Spleen (tissue), 11 donors: ENCODE results near the gene ASMT. TPM values are rescaled to one million over a fixed set of nuclear protein-coding genes. Genes with fewer than 3 reads are reported as not detected.
A peak's percentile ranks its signal among the peaks of the same experiment; 100 is the strongest.

Experiments used
- DNase-seq: peaks from one replicate; pipeline ENCODE4 v3.0.0-alpha.2; 2020
- H3K27ac ChIP-seq, 8 donors: fragments of 200-600 bp; sonication (generic) in 7 of 8; 1 replicate in 4 of 8; 2 replicates in 4 of 8; pipeline versions ENCODE4 v1.5.0 to v1.8.0; 2016 to 2021; ENCODE audit warnings: inconsistent platforms in 4 of 8, mild to moderate bottlenecking in 4 of 8, moderate library complexity in 1 of 8
- H3K27me3 ChIP-seq, 7 donors: fragments of 200-600 bp; sonication (generic) in 6 of 7; replicated peaks in 1 of 7; 1 replicate in 4 of 7; 2 replicates in 3 of 7; pipeline versions ENCODE4 v1.5.0 to v1.8.0; 2016 to 2021; ENCODE audit warnings: inconsistent platforms in 3 of 7, mild to moderate bottlenecking in 1 of 7
- H3K36me3 ChIP-seq, 6 donors: fragments of 200-600 bp; sonication (generic) in 5 of 6; 1 replicate in 4 of 6; 2 replicates in 2 of 6; pipeline versions ENCODE4 v1.5.0 to v1.8.0; 2016 to 2021; ENCODE audit warnings: inconsistent platforms in 2 of 6
- H3K4me1 ChIP-seq, 6 donors: fragments of 200-600 bp; sonication (generic) in 5 of 6; 1 replicate in 3 of 6; 2 replicates in 3 of 6; pipeline versions ENCODE4 v1.5.0 to v1.8.0; 2016 to 2021; ENCODE audit warnings: inconsistent platforms in 3 of 6
- H3K4me3 ChIP-seq, 8 donors: fragments of 200-600 bp; sonication (generic) in 7 of 8; 1 replicate in 4 of 8; 2 replicates in 4 of 8; pipeline versions ENCODE4 v1.5.0 to v1.8.0; 2016 to 2021; ENCODE audit warnings: inconsistent platforms in 4 of 8, mild to moderate bottlenecking in 4 of 8, moderate library complexity in 2 of 8
- H3K9me3 ChIP-seq, 8 donors: fragments of 200-600 bp; sonication (generic) in 7 of 8; 1 replicate in 4 of 8; 2 replicates in 4 of 8; pipeline versions ENCODE4 v1.5.0 to v1.8.0; 2016 to 2021; ENCODE audit warnings: inconsistent platforms in 4 of 8
- POLR2A ChIP-seq, 3 donors: fragments of 450-650 bp; IDR thresholded peaks; one replicate each; pipeline ENCODE4 v1.5.1; 2017; ENCODE audit warnings: antibody characterized with exemption in 3 of 3, mild to moderate bottlenecking in 1 of 3
- POLR2AphosphoS5 ChIP-seq, 3 donors: sonication (generic); formaldehyde crosslinking; IDR thresholded peaks; one replicate each; pipeline ENCODE4 v1.5.1; 2017; ENCODE audit warnings: antibody characterized with exemption in 3 of 3
- WGBS, 5 donors: extraction: QIAGEN DNeasy Blood & Tissue Kit in 3 of 5; methylation state at CpG; one replicate each; pipeline versions ENCODE4 v1.1.5 to v1.1.7; 2013 to 2018; 5-methylcytosine and 5-hydroxymethylcytosine counted together
- intact Hi-C: fragments of 100-400 bp; cut with DNase I; formaldehyde crosslinking; loops from one replicate; pipeline ENCODE4 v1.15.0; 2023; ENCODE audit warnings: low total_unique reads
- polyA plus RNA-seq, 3 donors: library from polyadenylated mRNA; stranded (reverse); fragments of 200-250 nt; gene quantifications; one replicate each; pipeline ENCODE4 v1.2.1, GENCODE V29; 2013
- total RNA-seq, 7 donors: library from RNA; depleted of rRNA in 3 of 7; stranded (reverse); fragments of >200 nt in 3 of 7; fragmentation: NEBNext Ultra II Directional in 4 of 7; extraction: Animal tissue kit (Norgen Biotek cat#: 25700) in 4 of 7; gene quantifications; one replicate each; pipeline versions ENCODE4 v1.1.0 to v1.2.1, GENCODE V29; 2016 to 2021
- TF ChIP-seq, protein P1 (sequence below), 11 experiments: fragments of 200-600 bp in 7 of 11; fragments of 450-650 bp in 4 of 11; sonication (generic) in 4 of 11; IDR thresholded peaks in 8 of 11; conservative IDR thresholded peaks in 3 of 11; 1 replicate in 7 of 11; 2 replicates in 4 of 11; pipeline versions ENCODE4 v1.4.0 to v1.8.0; 2016 to 2021; ENCODE audit warnings: antibody characterized with exemption in 11 of 11, inconsistent platforms in 4 of 11, mild to moderate bottlenecking in 1 of 11
- donor health status: healthy with polysubstance abuse.
- donor health status: DM: no; HTN: no; CAD: no; lungs with moderate emphysema.
- donor health status: DM: no; HTN: no; CAD: no.
- donor health status: Bipolar disorder and iron deficiency.
- donor health status: healthy.
- donor health status: DM: no; HTN: no; CAD: no.
- donor health status: DM: yes; HTN: yes; CAD: no.

ASMT gene
- total and polyA plus RNA-seq, 10 donors: 0.11 to 9.6 (median 0.59) TPM; not detected in 2

DNA sequence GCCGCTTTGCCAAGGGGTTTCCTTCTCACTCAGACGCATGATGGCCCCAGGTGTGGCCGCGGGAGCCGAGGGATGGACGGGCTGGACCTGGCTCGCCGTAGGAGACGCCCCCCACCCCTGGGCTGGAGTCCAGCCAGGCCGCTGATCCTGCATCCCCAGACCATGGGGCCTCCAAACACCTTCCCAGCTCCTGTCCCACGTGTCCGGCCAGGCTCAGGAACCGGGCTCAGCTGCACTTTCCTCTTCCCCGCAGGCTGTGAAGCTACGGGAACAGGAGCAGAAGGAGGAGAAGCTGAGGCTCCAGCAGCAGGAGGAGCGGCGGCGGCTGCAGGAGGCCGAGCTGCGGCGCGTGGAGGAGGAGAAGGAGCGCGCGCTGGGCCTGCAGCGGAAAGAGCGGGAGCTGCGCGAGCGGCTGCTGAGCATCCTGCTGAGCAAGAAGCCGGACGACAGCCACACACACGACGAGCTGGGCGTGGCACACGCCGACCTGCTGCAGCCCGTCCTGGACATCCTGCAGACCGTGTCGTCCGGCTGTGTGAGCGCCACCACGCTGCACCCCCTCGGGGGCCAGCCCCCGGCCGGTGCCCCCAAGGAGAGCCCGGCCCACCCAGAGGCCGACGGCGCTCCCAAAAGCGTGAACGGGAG lies 14.3 kb upstream of the ASMT start:
- Histone ChIP-seq H3K27me3 (no peaks in the 10 kb centered on the region), H3K36me3 (peaks cover 2 to 98% (median 83%) of the 10 kb centered on the region in 6 donors), H3K4me1 (peaks cover 0 to 29% (median 7%) of the 10 kb centered on the region in 6 donors), H3K27ac (no peak overlapping the region), H3K9me3 (peaks cover 0 to 10% (median 0%) of the 10 kb centered on the region in 8 donors), H3K4me3 (no peak overlapping the region)
- DNase-seq: peak; percentile 66
- intact Hi-C loops: no loop called here
- 95 to 99% (median 97%) methylated on average over 29 to 52 of the region's 52 CpGs for WGBS, 5 donors
- TF ChIP-seq POLR2AphosphoS5 (IDR thresholded peaks at IDR 0.05) (peak in 1 of 3 donors; percentile 27), POLR2A (IDR thresholded peaks at IDR 0.05) (no peak)
- TF ChIP-seq, protein P1, sequence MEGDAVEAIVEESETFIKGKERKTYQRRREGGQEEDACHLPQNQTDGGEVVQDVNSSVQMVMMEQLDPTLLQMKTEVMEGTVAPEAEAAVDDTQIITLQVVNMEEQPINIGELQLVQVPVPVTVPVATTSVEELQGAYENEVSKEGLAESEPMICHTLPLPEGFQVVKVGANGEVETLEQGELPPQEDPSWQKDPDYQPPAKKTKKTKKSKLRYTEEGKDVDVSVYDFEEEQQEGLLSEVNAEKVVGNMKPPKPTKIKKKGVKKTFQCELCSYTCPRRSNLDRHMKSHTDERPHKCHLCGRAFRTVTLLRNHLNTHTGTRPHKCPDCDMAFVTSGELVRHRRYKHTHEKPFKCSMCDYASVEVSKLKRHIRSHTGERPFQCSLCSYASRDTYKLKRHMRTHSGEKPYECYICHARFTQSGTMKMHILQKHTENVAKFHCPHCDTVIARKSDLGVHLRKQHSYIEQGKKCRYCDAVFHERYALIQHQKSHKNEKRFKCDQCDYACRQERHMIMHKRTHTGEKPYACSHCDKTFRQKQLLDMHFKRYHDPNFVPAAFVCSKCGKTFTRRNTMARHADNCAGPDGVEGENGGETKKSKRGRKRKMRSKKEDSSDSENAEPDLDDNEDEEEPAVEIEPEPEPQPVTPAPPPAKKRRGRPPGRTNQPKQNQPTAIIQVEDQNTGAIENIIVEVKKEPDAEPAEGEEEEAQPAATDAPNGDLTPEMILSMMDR (IDR thresholded peaks at IDR 0.05 in 8 of 11, conservative IDR thresholded peaks at IDR 0.05 in 3 of 11): no peak

DNA sequence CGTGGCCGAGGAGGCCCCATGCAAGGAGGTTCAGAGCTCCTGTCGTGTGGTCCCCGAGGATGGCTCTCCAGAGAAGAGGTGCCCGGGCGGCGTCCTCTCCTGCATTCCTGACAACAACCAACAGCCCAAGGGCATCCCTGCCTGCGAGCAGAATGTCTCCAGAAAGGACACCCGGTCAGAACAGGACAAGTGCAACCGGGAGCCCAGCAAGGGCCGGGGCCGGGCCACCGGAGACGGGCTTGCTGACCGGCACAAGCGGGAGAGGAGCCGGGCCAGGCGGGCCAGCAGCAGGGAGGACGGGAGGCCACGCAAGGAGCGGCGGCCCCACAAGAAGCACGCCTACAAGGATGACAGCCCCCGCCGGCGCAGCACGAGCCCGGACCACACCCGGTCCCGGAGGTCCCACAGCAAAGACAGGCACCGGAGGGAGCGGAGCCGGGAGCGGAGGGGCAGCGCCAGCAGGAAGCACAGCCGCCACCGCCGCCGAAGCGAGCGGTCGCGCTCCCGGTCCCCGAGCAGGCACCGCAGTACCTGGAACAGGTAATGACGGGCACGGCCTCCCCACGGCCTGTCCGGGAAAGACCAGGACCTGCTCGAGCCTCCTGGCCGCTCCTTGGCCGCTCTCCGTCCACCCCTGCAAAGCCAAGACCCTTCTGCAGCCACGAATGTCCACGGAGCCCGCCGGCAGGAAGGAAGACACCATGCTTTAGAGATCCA lies 13.7 kb upstream of the ASMT start:
- WGBS, 5 donors: 96 to 99% (median 97%) methylated on average over 35 to 58 of the region's 58 CpGs

DNA sequence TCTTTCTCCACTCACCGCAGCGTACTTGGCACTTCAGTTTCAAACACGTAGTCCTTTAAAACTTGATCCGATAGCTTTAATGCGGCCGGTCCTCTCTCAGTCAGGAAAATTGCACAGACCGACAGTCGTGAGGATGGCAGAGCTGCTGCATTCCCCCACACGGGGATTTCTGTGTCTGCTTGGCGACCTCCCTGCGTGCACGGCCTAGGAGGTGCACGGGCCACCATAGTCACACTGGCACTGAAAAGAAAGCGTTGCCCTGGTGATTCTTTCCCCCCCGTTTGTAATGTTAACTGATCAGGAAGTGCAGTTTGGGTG lies 13.1 kb upstream of the ASMT start:
- TF ChIP-seq POLR2A (IDR thresholded peaks at IDR 0.05) (no peak), POLR2AphosphoS5 (IDR thresholded peaks at IDR 0.05) (no peak)
- TF ChIP-seq, protein P1 (IDR thresholded peaks at IDR 0.05 in 8 of 11, conservative IDR thresholded peaks at IDR 0.05 in 3 of 11): no peak
- H3K27me3 ChIP-seq: no peaks in the 10 kb centered on the region
- peak; percentile 55 for DNase-seq
- peaks cover 0 to 26% (median 7%) of the 10 kb centered on the region in 6 donors for H3K4me1 ChIP-seq
- intact Hi-C loops: no loop called here
- peaks cover 2 to 97% (median 74%) of the 10 kb centered on the region in 6 donors for H3K36me3 ChIP-seq
- H3K27ac ChIP-seq: no peak overlapping the region
- peaks cover 0 to 10% (median 0%) of the 10 kb centered on the region in 8 donors for H3K9me3 ChIP-seq
- WGBS, 5 donors: 90 to 95% (median 91%) methylated on average over 15 of the region's 15 CpGs
- no peak overlapping the region for H3K4me3 ChIP-seq

More for the DNA sequence above, 13.7 kb upstream of the ASMT start:
- intact Hi-C loops: no loop called here
- Histone ChIP-seq H3K4me1 (peaks cover 0 to 26% (median 7%) of the 10 kb centered on the region in 6 donors), H3K27ac (no peak overlapping the region), H3K36me3 (peaks cover 2 to 95% (median 77%) of the 10 kb centered on the region in 6 donors), H3K27me3 (no peaks in the 10 kb centered on the region), H3K4me3 (no peak overlapping the region), H3K9me3 (peaks cover 0 to 10% (median 0%) of the 10 kb centered on the region in 8 donors)
- TF ChIP-seq, protein P1 (IDR thresholded peaks at IDR 0.05 in 8 of 11, conservative IDR thresholded peaks at IDR 0.05 in 3 of 11): no peak
- TF ChIP-seq POLR2AphosphoS5 (IDR thresholded peaks at IDR 0.05): peak in 1 of 3 donors; percentile 8
- DNase-seq: peak; percentile 74

DNA sequence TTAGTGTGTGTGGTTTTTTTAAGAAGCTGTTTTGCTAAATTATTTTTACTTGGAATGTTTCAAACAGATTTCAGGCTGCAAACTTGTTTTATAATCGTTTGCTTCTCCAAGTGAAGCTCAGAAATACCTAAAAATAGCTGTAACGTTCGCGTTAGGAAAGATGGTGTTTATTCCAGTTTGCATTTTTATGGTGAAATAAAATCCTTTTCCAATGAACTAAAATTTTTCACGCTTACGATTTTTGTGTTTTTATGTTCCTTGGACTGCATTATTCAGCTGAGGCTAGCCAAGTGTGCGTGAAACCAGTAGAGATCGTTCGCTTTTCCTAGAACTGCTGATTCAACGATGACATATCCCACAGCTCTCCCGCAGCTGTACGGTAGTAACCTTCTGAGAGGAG lies 12.6 kb upstream of the ASMT start:
- Histone ChIP-seq H3K9me3 (peaks cover 0 to 10% (median 0%) of the 10 kb centered on the region in 8 donors), H3K4me3 (no peak overlapping the region), H3K27ac (no peak overlapping the region), H3K36me3 (peaks cover 2 to 92% (median 68%) of the 10 kb centered on the region in 6 donors), H3K4me1 (peaks cover 0 to 21% (median 7%) of the 10 kb centered on the region in 6 donors), H3K27me3 (no peaks in the 10 kb centered on the region)
- DNase-seq: no peak
- WGBS, 5 donors: 94 to 98% (median 96%) methylated on average over 12 of the region's 12 CpGs
- intact Hi-C loops: no loop called here
- TF ChIP-seq POLR2A (IDR thresholded peaks at IDR 0.05) (no peak), POLR2AphosphoS5 (IDR thresholded peaks at IDR 0.05) (no peak)
- TF ChIP-seq, protein P1 (IDR thresholded peaks at IDR 0.05 in 8 of 11, conservative IDR thresholded peaks at IDR 0.05 in 3 of 11): no peak
